Large intestine (tissue), 3 donors: ENCODE data around the gene MRTFA. TPM values are rescaled to one million over a fixed set of nuclear protein-coding genes. Genes with fewer than 3 reads are reported as not detected.

Source experiments
- DNase-seq, 2 donors: peaks; one replicate each; pipeline versions ENCODE4 v3.0.0 to v3.0.0-alpha.2; 2013
- H3K27ac ChIP-seq: one replicate; pipeline ENCODE4 v1.5.1; 2013; ENCODE audit warnings: low read length
- H3K27me3 ChIP-seq: 2 replicates; pipeline ENCODE4 v1.6.1; 2013; ENCODE audit warnings: low read length; ENCODE audit not compliant: control insufficient read depth, insufficient read depth
- H3K36me3 ChIP-seq: 2 replicates; pipeline ENCODE4 v1.6.1; 2013; ENCODE audit warnings: low read length; ENCODE audit not compliant: control insufficient read depth, insufficient read depth
- H3K4me1 ChIP-seq: one replicate; pipeline ENCODE4 v1.6.1; 2013; ENCODE audit warnings: low read length; ENCODE audit not compliant: control insufficient read depth, insufficient read depth
- H3K4me3 ChIP-seq: one replicate; pipeline ENCODE4 v1.5.1; 2013; ENCODE audit warnings: low read length
- H3K9me3 ChIP-seq: one replicate; pipeline ENCODE4 v1.6.1; 2013; ENCODE audit warnings: mild to moderate bottlenecking, low read depth, low read length, moderate library complexity; ENCODE audit not compliant: control insufficient read depth
- WGBS: methylation state at CpG from one replicate; pipeline ENCODE4 v1.1.5; 2013; ENCODE audit warnings: low lambda C conversion rate; ENCODE audit not compliant: insufficient coverage; 5-methylcytosine and 5-hydroxymethylcytosine counted together
- polyA plus RNA-seq: library from polyadenylated mRNA; unstranded; fragments of 120-200 nt; gene quantifications from one replicate; pipeline ENCODE4 v1.2.1, GENCODE V29; 2013

The MRTFA gene
- polyA plus RNA-seq, 1 donor: 17.1 TPM

DNA sequence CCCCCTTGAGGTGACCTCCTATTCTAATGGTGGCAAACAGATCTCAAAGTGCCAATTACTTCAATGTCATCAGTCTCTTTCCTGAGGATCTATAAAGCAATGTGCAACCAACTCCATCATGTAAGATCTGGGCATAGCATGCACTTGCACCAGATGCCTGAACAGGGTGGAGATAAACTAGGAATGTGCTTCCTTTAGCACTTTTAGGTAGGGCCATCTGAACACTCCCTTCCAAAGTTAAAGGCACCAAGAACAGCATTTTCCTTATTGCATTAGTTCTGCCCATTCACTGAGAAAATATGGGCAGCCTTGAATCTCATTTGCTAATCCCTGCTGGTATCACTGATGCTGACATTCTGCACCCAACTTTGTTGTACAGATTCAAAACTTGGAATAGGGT is 154.1 kb downstream of the MRTFA start:
- no peak overlapping the region for H3K27ac ChIP-seq
- no peaks in the 10 kb centered on the region for H3K9me3 ChIP-seq
- no peak overlapping the region for H3K4me3 ChIP-seq
- no peaks in the 10 kb centered on the region for H3K36me3 ChIP-seq
- no peak for DNase-seq
- no peaks in the 10 kb centered on the region for H3K4me1 ChIP-seq
- H3K27me3 ChIP-seq: no peaks in the 10 kb centered on the region

DNA sequence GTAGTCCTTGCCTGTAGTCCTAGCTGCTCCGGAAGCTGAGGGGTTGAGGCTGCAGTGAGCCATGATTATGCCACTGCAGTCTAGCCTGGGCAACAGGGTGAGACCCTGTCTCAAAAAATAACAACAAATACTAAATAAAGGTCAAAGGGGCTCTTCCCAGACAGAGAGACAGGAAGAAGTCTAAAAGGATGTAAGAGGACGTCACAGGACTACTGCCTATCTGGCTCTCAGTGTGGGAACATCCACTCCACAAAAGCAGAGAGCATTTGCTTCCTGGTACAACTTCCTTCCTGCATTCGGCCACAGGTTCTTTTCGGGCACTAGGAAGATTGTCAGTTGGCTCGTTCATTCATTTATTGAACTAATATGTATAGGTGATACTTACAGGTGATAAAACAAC is 155.5 kb downstream of the MRTFA start:
- no peak overlapping the region for H3K27ac ChIP-seq
- no peak overlapping the region for H3K4me3 ChIP-seq
- DNase-seq: no peak
- no peaks in the 10 kb centered on the region for H3K27me3 ChIP-seq
- H3K36me3 ChIP-seq: no peaks in the 10 kb centered on the region
- WGBS: 100% methylated on average over 1 of the region's 5 CpGs
- no peaks in the 10 kb centered on the region for H3K9me3 ChIP-seq
- H3K4me1 ChIP-seq: no peaks in the 10 kb centered on the region

DNA sequence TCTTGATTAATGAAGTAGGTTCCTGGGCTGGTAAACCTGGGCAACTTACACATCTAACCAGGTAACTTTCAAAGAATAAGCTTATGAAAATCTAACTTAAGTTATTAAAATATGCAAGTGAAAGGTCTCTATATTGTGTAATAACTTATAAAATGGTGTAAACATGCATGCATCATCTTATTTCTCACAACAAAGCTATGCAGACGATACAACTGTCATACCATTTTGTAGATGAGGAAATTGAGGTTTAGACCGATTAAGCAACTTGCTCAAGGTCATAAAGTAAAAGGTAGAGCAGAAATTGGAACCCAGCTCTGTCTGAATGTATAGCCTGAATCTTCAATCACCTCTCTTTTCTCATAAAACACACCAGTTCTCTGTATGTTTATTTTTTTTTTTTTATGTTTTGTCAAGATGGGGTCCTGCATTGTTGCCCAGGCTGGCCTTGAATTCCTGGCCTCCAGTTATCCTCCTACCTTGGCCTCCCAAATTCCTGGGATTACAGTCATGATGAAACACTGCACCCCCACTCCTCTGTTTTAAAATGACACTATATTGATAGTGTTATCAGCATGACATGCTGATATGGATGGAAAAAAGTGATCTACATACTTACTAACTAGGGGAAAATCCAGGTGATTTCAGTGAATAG is 156.5 kb downstream of the MRTFA start:
- H3K27ac ChIP-seq: no peak overlapping the region
- no CpG with 5 or more reads among the region's 2 CpGs for WGBS
- no peaks in the 10 kb centered on the region for H3K4me1 ChIP-seq
- no peak overlapping the region for H3K4me3 ChIP-seq
- DNase-seq: no peak
- H3K9me3 ChIP-seq: no peaks in the 10 kb centered on the region
- H3K27me3 ChIP-seq: no peaks in the 10 kb centered on the region
- no peaks in the 10 kb centered on the region for H3K36me3 ChIP-seq

DNA sequence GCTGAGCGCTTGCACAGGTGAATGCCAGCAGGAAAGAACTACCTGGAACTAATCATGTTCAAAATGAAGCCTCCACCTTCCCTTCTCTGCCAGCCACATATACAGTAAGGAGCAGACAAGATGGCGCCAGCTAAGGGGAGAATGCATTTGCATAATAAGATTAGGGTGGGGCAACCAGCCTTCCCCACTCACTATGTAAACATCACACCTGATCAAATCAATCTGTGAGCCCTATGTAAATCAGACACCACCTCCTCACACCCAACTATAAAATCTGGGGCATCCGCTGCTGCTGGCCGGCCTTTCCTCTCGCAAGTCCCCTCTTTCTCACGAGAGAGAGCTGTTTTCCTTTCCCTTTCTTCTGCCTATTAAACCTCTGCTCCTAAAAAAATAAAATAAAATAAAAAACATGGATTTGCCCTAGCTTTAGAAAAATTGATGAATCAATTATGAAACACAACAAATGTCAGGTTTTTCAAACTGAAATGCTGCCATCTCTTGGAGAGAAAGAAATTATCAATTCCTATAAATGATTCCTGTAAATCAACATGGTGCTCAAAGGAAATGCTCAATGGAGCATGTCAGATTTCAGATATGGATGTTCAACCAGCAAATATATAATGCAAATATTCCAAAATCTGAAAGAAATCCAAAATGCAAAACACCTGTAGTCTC is 157.3 kb downstream of the MRTFA start:
- Histone ChIP-seq H3K27ac (no peak overlapping the region), H3K4me1 (no peaks in the 10 kb centered on the region), H3K4me3 (no peak overlapping the region), H3K27me3 (no peaks in the 10 kb centered on the region), H3K9me3 (no peaks in the 10 kb centered on the region), H3K36me3 (no peaks in the 10 kb centered on the region)
- DNase-seq: no peak
- WGBS: 89% methylated on average over 4 of the region's 6 CpGs

DNA sequence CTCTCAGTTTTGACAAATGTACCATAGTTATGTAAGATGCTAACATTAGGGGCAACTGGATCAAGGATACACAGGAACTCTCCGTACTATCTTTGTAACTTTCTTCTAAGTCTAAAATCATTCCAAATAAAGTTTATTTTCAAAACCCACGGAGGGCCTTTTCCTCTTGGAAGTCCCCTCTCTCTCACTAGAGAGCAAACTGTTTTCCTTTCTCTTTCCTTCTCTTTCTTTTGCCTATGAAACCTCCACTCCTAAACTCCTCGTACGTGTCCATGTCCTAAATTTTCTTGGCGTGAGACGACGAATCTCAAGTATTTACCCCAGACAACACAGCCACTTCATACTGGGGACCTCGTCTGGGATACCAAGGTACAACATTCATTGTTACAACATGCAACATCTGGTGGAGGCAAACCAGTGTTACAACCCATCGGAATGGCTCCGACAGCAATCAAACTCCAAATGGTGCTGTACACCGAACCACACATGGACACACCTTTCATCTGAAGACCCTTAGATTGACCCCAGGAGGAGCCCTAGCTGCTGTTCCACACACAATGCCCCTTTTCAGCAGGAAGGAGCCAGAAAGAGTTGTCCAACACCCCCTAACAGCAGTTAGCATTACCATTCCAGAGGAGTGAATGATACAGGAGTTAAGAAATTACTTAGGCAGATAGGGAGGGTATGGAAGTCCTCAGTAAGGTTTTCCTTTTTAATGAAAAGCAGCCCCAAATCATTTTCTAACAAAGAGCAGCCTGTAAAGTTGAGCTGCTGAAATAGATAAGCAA is 158.0 kb downstream of the MRTFA start:
- no peaks in the 10 kb centered on the region for H3K27me3 ChIP-seq
- H3K27ac ChIP-seq: no peak overlapping the region
- DNase-seq: no peak
- H3K9me3 ChIP-seq: no peaks in the 10 kb centered on the region
- H3K36me3 ChIP-seq: no peaks in the 10 kb centered on the region
- 91% methylated on average over 6 of the region's 11 CpGs for WGBS
- no peak overlapping the region for H3K4me3 ChIP-seq
- H3K4me1 ChIP-seq: no peaks in the 10 kb centered on the region

DNA sequence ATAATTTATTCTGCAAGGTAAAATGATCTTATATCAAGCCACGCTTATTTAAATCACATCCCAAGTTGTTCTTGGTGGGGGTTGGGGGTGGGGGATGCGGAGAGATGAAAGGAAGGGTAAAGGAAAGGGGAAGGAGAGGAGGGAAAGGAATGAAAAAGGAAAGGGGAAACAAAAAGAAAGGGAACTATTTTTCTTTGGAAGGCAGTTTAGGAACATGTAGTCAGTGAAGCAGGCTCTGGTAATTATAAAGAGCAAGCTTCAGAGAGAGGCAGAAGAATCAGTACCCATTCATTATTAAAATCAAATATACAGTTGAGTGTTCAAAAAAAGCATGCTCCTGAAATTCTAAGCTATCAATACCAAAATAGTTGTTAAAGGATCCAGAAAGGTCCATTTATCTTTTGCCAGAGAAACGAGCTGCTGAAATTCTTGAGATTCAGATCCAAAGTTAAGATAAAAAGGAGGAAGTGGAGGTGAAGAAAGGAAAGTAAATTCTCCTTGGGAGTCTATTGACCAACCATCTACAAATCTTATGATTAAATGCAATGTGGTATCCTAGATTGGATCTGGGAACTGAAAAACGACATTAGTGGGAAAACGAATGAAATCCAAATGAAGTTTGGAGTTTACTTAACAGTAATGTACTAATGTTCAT is 158.7 kb downstream of the MRTFA start:
- no peak for DNase-seq
- 49% methylated on average over 3 of the region's 5 CpGs for WGBS
- Histone ChIP-seq H3K27ac (no peak overlapping the region), H3K4me1 (no peaks in the 10 kb centered on the region), H3K4me3 (no peak overlapping the region), H3K36me3 (no peaks in the 10 kb centered on the region), H3K9me3 (no peaks in the 10 kb centered on the region), H3K27me3 (no peaks in the 10 kb centered on the region)

DNA sequence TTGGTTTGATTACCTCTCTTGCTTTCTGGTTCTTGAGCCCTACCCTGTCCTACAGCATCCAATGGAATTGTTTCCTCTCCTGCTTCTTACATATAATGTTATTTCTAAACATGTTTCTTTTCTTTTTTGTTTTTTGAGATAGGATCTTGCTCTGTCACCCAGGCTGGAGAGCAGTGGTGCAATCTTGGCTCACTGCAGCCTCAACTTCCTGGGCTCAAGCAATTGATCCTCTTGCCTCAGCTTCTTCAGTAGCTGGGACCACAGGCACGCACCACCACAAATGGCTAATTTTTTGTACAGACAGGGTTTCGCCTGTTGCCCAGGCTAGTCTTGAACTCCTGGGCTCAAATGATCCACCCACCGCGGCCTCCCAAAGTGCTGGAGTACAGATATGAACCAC is 160.2 kb downstream of the MRTFA start:
- no peak overlapping the region for H3K4me3 ChIP-seq
- no peak overlapping the region for H3K27ac ChIP-seq
- DNase-seq: no peak
- no peaks in the 10 kb centered on the region for H3K36me3 ChIP-seq
- H3K27me3 ChIP-seq: no peaks in the 10 kb centered on the region
- whole genome bisulfite sequencing: no CpG with 5 or more reads among the region's 4 CpGs
- H3K4me1 ChIP-seq: no peaks in the 10 kb centered on the region
- no peaks in the 10 kb centered on the region for H3K9me3 ChIP-seq

DNA sequence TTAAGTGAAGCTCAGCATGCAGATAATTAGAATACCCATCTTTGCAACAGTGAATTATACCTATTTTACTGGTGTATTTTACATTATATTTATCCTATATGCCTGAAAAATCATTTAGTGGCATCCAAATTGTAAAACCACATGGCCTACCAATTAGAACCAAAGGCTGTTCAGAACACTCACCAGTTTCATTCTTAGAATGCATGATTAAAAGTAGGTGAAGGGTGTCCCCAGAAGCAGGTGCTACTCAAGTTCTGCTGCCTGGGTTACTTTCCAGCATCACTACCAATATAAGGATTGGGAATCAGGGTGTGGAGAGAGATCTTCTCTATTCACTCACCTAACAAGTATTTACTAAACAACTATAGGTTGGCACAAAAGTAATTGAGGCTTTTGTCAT is 162.8 kb downstream of the MRTFA start:
- H3K4me1 ChIP-seq: no peaks in the 10 kb centered on the region
- H3K9me3 ChIP-seq: no peaks in the 10 kb centered on the region

DNA sequence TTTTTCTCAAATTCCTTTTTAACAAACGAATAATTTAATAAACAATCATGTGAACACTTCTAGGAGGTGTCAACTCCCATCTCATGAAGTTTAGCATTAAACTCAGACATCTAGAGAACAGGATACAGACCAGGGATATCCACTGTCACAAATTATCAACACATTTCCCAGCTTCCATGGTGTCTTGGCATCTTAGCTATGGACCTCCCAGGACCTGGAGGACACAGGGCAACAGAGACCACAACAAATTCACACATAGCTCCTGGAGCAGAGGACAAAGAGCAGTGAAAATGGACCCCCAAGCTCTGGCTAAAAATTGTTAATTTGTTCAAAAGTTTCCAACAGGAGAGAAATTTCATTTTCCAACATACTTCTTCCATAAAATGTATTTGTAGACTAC is 163.9 kb downstream of the MRTFA start:
- Histone ChIP-seq H3K9me3 (no peaks in the 10 kb centered on the region), H3K4me1 (no peaks in the 10 kb centered on the region), H3K4me3 (no peak overlapping the region), H3K36me3 (no peaks in the 10 kb centered on the region), H3K27me3 (no peaks in the 10 kb centered on the region), H3K27ac (no peak overlapping the region)
- no peak for DNase-seq
- WGBS: 100% methylated on average over 1 of the region's 1 CpG

More for the DNA sequence above, 162.8 kb downstream of the MRTFA start:
- no peaks in the 10 kb centered on the region for H3K27me3 ChIP-seq
- no peaks in the 10 kb centered on the region for H3K36me3 ChIP-seq
- no peak for DNase-seq
- no peak overlapping the region for H3K4me3 ChIP-seq
- H3K27ac ChIP-seq: no peak overlapping the region

DNA sequence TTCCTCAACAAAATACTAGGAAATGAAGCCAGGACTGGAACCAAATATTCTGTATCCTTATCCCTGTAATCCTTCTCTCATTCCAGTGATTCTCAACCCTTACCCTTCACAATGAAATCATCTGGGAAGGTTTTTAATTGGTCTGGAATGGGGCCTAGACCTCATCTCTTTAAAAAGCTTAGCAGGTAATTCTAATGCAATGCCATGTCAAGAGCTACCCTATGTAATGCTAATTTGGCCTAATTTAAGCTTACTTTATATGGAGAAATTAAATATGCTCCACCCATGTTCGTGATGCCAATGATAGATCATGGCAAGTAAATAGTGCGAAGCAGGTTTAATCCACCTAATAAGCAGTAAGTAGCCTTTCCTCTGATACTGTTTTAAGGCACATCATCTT is 164.5 kb downstream of the MRTFA start:
- no CpG with 5 or more reads among the region's 2 CpGs for WGBS
- H3K9me3 ChIP-seq: no peaks in the 10 kb centered on the region
- no peaks in the 10 kb centered on the region for H3K36me3 ChIP-seq
- no peaks in the 10 kb centered on the region for H3K27me3 ChIP-seq
- H3K27ac ChIP-seq: no peak overlapping the region
- DNase-seq: no peak
- no peaks in the 10 kb centered on the region for H3K4me1 ChIP-seq
- no peak overlapping the region for H3K4me3 ChIP-seq
